HepG2 (cell line): ENCODE results near the gene PEX3. TPM values are rescaled to one million over a fixed set of nuclear protein-coding genes. Genes with fewer than 3 reads are reported as not detected.

Source experiments
- E2F2 ChIP-seq: sonication (generic); formaldehyde crosslinking; IDR thresholded peaks from 2 replicates; pipeline ENCODE4 v1.4.0; 2020; ENCODE audit warnings: missing genetic modification reagents, borderline replicate concordance
- FUBP1 ChIP-seq: sonication (generic); formaldehyde crosslinking; IDR thresholded peaks from 2 replicates; pipeline ENCODE4 v1.5.1; 2020; ENCODE audit warnings: missing genetic modification reagents, mild to moderate bottlenecking, borderline replicate concordance
- HIVEP1 ChIP-seq: sonication (generic); formaldehyde crosslinking; IDR thresholded peaks from 2 replicates; pipeline ENCODE4 v1.4.0; 2020; ENCODE audit warnings: mild to moderate bottlenecking, missing genetic modification reagents
- NFRKB ChIP-seq: fragments of 450-650 bp; IDR thresholded peaks from 2 replicates; pipeline ENCODE4 v1.6.1; 2017
- TFE3 ChIP-seq: IDR thresholded peaks from 2 replicates; pipeline ENCODE4 v1.6.1; 2016
- ZBTB3 ChIP-seq: sonication (generic); formaldehyde crosslinking; IDR thresholded peaks from 2 replicates; pipeline ENCODE4 v1.4.0; 2020; ENCODE audit warnings: low read depth, mild to moderate bottlenecking, moderate library complexity, missing genetic modification reagents, borderline replicate concordance
- ZBTB4 ChIP-seq: sonication (generic); formaldehyde crosslinking; IDR thresholded peaks from 2 replicates; pipeline ENCODE4 v1.4.0; 2020; ENCODE audit warnings: missing genetic modification reagents, mild to moderate bottlenecking, borderline replicate concordance
- ZNF44 ChIP-seq: sonication (generic); formaldehyde crosslinking; IDR thresholded peaks from 2 replicates; pipeline ENCODE4 v1.5.1; 2020; ENCODE audit warnings: mild to moderate bottlenecking, missing genetic modification reagents
- ZNF501 ChIP-seq: sonication (generic); formaldehyde crosslinking; IDR thresholded peaks from 2 replicates; pipeline ENCODE4 v1.5.1; 2020; ENCODE audit warnings: mild to moderate bottlenecking, moderate library complexity, missing genetic modification reagents
- ZNF543 ChIP-seq: sonication (generic); formaldehyde crosslinking; IDR thresholded peaks from 2 replicates; pipeline ENCODE4 v1.4.0; 2020; ENCODE audit warnings: mild to moderate bottlenecking, missing genetic modification reagents
- ZNF577 ChIP-seq: sonication (generic); formaldehyde crosslinking; IDR thresholded peaks from 2 replicates; pipeline ENCODE4 v1.4.0; 2020; ENCODE audit warnings: mild to moderate bottlenecking, low read depth, missing genetic modification reagents, borderline replicate concordance
- ZNF597 ChIP-seq: sonication (generic); formaldehyde crosslinking; IDR thresholded peaks from 2 replicates; pipeline ENCODE4 v1.5.0; 2020; ENCODE audit warnings: missing genetic modification reagents
- ZNF773 ChIP-seq: sonication (generic); formaldehyde crosslinking; IDR thresholded peaks from 2 replicates; pipeline ENCODE4 v1.4.0; 2020; ENCODE audit warnings: missing genetic modification reagents, borderline replicate concordance
- ZNF780A ChIP-seq: sonication (generic); formaldehyde crosslinking; IDR thresholded peaks from 2 replicates; pipeline ENCODE4 v1.8.0; 2022; ENCODE audit warnings: mild to moderate bottlenecking, missing genetic modification reagents, moderate library complexity
- ZNF841 ChIP-seq: sonication (generic); formaldehyde crosslinking; IDR thresholded peaks from 2 replicates; pipeline ENCODE4 v1.8.1; 2023; ENCODE audit warnings: missing genetic modification reagents, borderline replicate concordance
- polyA plus RNA-seq, 8 experiments: library from polyadenylated mRNA; depleted of rRNA in 3 of 8; stranded (reverse) in 7 of 8; unstranded in 1 of 8; fragments of >200 nt; fragmentation: Illumina TruSeq in 4 of 8; extraction: Trizol in 4 of 8; gene quantifications; 2 replicates each; pipeline versions ENCODE4 v1.2.1 to v1.2.3, GENCODE V29; 2011 to 2016; ENCODE audit warnings: low read depth in 4 of 8, missing spikeins in 1 of 8, mixed read lengths in 1 of 8; ENCODE audit not compliant: insufficient read depth in 1 of 8
- total RNA-seq, 5 experiments: library from RNA; depleted of rRNA; stranded (reverse); fragments of >200 nt; fragmentation: Illumina TruSeq; extraction: Trizol; gene quantifications; 2 replicates each; pipeline ENCODE4 v1.2.3, GENCODE V29; 2016; ENCODE audit warnings: low read depth in 1 of 5
- TF ChIP-seq, protein P1 (sequence below): sonication (generic); formaldehyde crosslinking; IDR thresholded peaks from 2 replicates; pipeline ENCODE4 v1.5.0; 2020; ENCODE audit warnings: missing genetic modification reagents, mild to moderate bottlenecking, borderline replicate concordance

The PEX3 gene
- total and polyA plus RNA-seq, 2 of the 13 experiments (the other 11 are each of a cell fraction or from before 2014, with no cell fraction given): 30.9 to 40.8 TPM

DNA sequence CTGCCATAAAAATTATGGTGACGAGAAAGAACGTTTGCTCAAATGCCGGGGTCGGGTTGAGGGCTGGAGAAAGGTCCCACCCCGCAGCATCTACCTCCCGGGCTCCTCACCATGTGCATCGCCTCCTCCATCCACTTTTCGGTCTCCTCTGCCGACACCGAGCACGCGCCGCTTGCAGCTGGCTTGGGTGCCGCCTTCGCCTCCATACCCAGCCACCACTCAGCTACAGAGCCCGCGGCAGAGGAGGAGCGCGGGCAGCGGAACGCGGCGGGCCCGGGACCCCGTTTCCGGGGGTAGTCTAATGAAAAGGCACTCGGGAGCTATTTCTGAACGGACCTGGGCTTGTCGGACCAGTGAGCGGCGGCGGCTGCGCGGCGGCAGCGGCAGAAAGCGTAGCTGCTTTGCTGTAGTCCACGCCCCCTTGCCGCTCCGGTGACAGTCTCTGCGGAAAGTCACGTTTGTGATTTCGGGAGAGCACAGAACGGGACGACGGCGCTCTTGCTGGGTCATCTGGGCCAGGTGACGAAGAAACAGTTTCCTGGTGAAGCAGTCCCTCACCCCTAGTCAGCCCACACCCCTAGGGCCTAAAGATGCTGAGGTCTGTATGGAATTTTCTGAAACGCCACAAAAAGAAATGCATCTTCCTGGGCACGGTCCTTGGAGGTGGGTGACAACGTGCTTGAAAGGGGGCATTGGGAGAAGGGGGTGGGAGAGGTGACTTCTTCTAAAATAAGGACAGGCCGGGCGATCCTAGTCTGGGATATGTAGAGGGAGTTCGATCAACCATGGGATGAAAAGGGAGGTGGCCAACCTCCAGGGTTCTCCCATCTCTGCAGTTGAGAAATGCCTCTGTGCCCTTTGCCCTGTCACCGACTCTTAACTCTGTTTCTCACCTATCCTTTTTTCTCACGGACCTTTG is at the start of gene PEX3, which contains the start of gene ADAT2 (continued):
- TF ChIP-seq ZNF577 (CRISPR knock-in tag) (no peak), NFRKB (peak; percentile 79; the same call in 1 of the 2 replicates), ZNF44 (peak; percentile 80; the same call in 1 of the 2 replicates), ZBTB4 (CRISPR knock-in tag) (peak; percentile 96), TFE3 (CRISPR knock-in tag) (peak; percentile 84), ZNF543 (CRISPR knock-in tag) (peak; percentile 91; the same call in 1 of the 2 replicates), HIVEP1 (peak; percentile 97), ZNF780A (CRISPR knock-in tag) (peak; percentile 99), FUBP1 (CRISPR knock-in tag) (0 out of 2 replicates have a peak, but pooled peaks have one; percentile 16), ZNF773 (CRISPR knock-in tag) (no peak), ZNF501 (peak; percentile 100), ZNF841 (CRISPR knock-in tag) (peak; percentile 91), ZBTB3 (CRISPR knock-in tag) (no peak), E2F2 (CRISPR knock-in tag) (peak; percentile 82; the same call in 1 of the 2 replicates), ZNF597 (CRISPR knock-in tag) (peak; percentile 88; the same call in 1 of the 2 replicates)
- TF ChIP-seq, protein P1, sequence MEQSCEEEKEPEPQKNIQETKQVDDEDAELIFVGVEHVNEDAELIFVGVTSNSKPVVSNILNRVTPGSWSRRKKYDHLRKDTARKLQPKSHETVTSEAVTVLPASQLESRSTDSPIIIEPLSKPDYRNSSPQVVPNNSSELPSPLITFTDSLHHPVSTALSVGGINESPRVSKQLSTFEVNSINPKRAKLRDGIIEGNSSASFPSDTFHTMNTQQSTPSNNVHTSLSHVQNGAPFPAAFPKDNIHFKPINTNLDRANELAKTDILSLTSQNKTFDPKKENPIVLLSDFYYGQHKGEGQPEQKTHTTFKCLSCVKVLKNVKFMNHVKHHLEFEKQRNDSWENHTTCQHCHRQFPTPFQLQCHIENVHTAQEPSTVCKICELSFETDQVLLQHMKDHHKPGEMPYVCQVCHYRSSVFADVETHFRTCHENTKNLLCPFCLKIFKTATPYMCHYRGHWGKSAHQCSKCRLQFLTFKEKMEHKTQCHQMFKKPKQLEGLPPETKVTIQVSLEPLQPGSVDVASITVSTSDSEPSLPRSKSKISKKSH (CRISPR knock-in tag): peak; percentile 99
